ENCODE measurements around the gene THRB.

GRCh38 chr3:24475925-24476324, 18.7 kb downstream of the THRB start:
- TF ChIP-seq POLR2AphosphoS5 (IDR thresholded peaks at IDR 0.05) (no peak), CTCF (IDR thresholded peaks at IDR 0.05) (no peak)
